ENCODE results near the gene SMIM32.

The SMIM32 gene

GRCh38 chr5:136200130-136200529 lies 7.2 kb upstream of the SMIM32 start:
- no peak overlapping the region for H3K4me3 ChIP-seq (ENCODE audit: low read length)
- TF ChIP-seq ZNF274 (IDR thresholded peaks at IDR 0.05; ENCODE audit: low read depth, low read length), result no peak

GRCh38 chr5:136199408-136199807 lies 6.4 kb upstream of the SMIM32 start:
- no peak overlapping the region for H3K4me3 ChIP-seq (ENCODE audit: low read length)
- TF ChIP-seq ZNF274 (IDR thresholded peaks at IDR 0.05; ENCODE audit: low read depth, low read length), result no peak

- H3K4me3 ChIP-seq (ENCODE audit: low read length), result no peak overlapping the region
- no peak for TF ChIP-seq ZNF274 (IDR thresholded peaks at IDR 0.05; ENCODE audit: low read depth, low read length)
Measured at GRCh38 chr5:136198453-136198852, 5.5 kb upstream of the SMIM32 start.

GRCh38 chr5:136197462-136198142 lies 4.6 kb upstream of the SMIM32 start:
- TF ChIP-seq ZNF274 (IDR thresholded peaks at IDR 0.05; ENCODE audit: low read depth, low read length), result no peak
- no peak overlapping the region for H3K4me3 ChIP-seq (ENCODE audit: low read length)

GRCh38 chr5:136195971-136196820 lies 3.2 kb upstream of the SMIM32 start:
- no peak for TF ChIP-seq ZNF274 (IDR thresholded peaks at IDR 0.05; ENCODE audit: low read depth, low read length)
- H3K4me3 ChIP-seq (ENCODE audit: low read length), result no peak overlapping the region

GRCh38 chr5:136194576-136194975 lies 1.6 kb upstream of the SMIM32 start:
- TF ChIP-seq ZNF274 (IDR thresholded peaks at IDR 0.05; ENCODE audit: low read depth, low read length), result no peak
- no peak overlapping the region for H3K4me3 ChIP-seq (ENCODE audit: low read length)

GRCh38 chr5:136193322-136193935 lies 467 bp upstream of the SMIM32 start:
- TF ChIP-seq ZNF274 (IDR thresholded peaks at IDR 0.05; ENCODE audit: low read depth, low read length), result no peak
- H3K4me3 ChIP-seq (ENCODE audit: low read length), result no peak overlapping the region

GRCh38 chr5:136192015-136192525 lies 892 bp downstream of the SMIM32 start:
- H3K4me3 ChIP-seq (ENCODE audit: low read length), result no peak overlapping the region
- no peak for TF ChIP-seq ZNF274 (IDR thresholded peaks at IDR 0.05; ENCODE audit: low read depth, low read length)

GRCh38 chr5:136191304-136192014 lies 1.5 kb downstream of the SMIM32 start:
- TF ChIP-seq ZNF274 (IDR thresholded peaks at IDR 0.05; ENCODE audit: low read depth, low read length), result no peak
- no peak overlapping the region for H3K4me3 ChIP-seq (ENCODE audit: low read length)

- H3K4me3 ChIP-seq (ENCODE audit: low read length), result no peak overlapping the region
- TF ChIP-seq ZNF274 (IDR thresholded peaks at IDR 0.05; ENCODE audit: low read depth, low read length), result no peak
Measured at GRCh38 chr5:136190904-136191303, 2.1 kb downstream of the SMIM32 start.

- TF ChIP-seq ZNF274 (IDR thresholded peaks at IDR 0.05; ENCODE audit: low read depth, low read length), result no peak
- no peak overlapping the region for H3K4me3 ChIP-seq (ENCODE audit: low read length)
Measured at GRCh38 chr5:136190091-136190720, 2.8 kb downstream of the SMIM32 start.

GRCh38 chr5:136188859-136189258 lies 4.1 kb downstream of the SMIM32 start:
- H3K4me3 ChIP-seq (ENCODE audit: low read length), result no peak overlapping the region
- no peak for TF ChIP-seq ZNF274 (IDR thresholded peaks at IDR 0.05; ENCODE audit: low read depth, low read length)

GRCh38 chr5:136186796-136187195 lies 6.2 kb downstream of the SMIM32 start:
- no peak overlapping the region for H3K4me3 ChIP-seq (ENCODE audit: low read length)
- no peak for TF ChIP-seq ZNF274 (IDR thresholded peaks at IDR 0.05; ENCODE audit: low read depth, low read length)
